HCT116 (cell line): Measurements from ENCODE around the gene LSAMP. TPM values are rescaled to one million over a fixed set of nuclear protein-coding genes. Genes with fewer than 3 reads are reported as not detected.

Experiments used
- ATAC-seq: fragments of 200-7000 bp; cut with Tn5 transposase; 2 replicates; pipeline ENCODE4 v1.9.1; 2020; ENCODE audit warnings: mild to moderate bottlenecking, moderate library complexity
- BruUV-seq: library from RNA; stranded (reverse); fragments of 400-500 nt; replicated peaks from 2 replicates; lab custom pipeline; 2021; lab: Mats Ljungman, UMichigan
- CTCF ChIA-PET: fragments of 300-600 bp; sonication (Branson Sonifier 250); formaldehyde crosslinking; loops from one replicate; lab custom pipeline; 2021; ENCODE audit warnings: antibody characterized with exemption; lab: Charles Lee
- POLR2A ChIA-PET: fragments of 300-600, 350-600 bp; sonication (Branson Sonifier 250); formaldehyde crosslinking; loops from one replicate; lab custom pipeline; 2021; ENCODE audit warnings: antibody characterized with exemption; lab: Charles Lee
- RAD21 ChIA-PET, 2 experiments: fragments of 300-600 bp; sonication (Branson Sonifier 250); formaldehyde crosslinking; loops; one replicate each; lab custom pipeline; 2023; ENCODE audit warnings: low total read pairs in 2 of 2; ENCODE audit not compliant: uncharacterized antibody in 2 of 2, unreplicated experiment in 2 of 2, low non-redundant PET in 1 of 2; lab: Charles Lee
- DNase-seq: peaks from one replicate; pipeline ENCODE4 v3.0.0-alpha.2; 2010; ENCODE audit warnings: low read depth, low spot score
- H2AFZ ChIP-seq: fragments of 200-600 bp; shearing (Covaris generic), sonication (generic); 2 replicates; pipeline ENCODE4 v1.6.1; 2017; ENCODE audit warnings: low read depth, mixed run types, mixed read lengths, antibody characterized with exemption, low read length; ENCODE audit not compliant: poor library complexity, severe bottlenecking
- H3K27ac ChIP-seq: 2 replicates; pipeline ENCODE4 v1.5.1; 2012; ENCODE audit warnings: low read depth, low read length
- H3K27me3 ChIP-seq: fragments of 200-600 bp; sonication (generic); 2 replicates; pipeline ENCODE4 v1.6.1; 2016; ENCODE audit warnings: mixed run types, low read length, mixed read lengths; ENCODE audit not compliant: insufficient read depth
- H3K36me3 ChIP-seq, 2 experiments: fragments of 200-500 bp in 1 of 2; fragments of 200-600 bp in 1 of 2; sonication (Bioruptor generic) in 1 of 2; sonication (generic) in 1 of 2; 2 replicates each; pipeline versions ENCODE4 v1.5.1 to v1.6.1; 2014 to 2016; ENCODE audit warnings: low read length in 2 of 2, inconsistent platforms in 1 of 2, mixed read lengths in 1 of 2, mixed run types in 1 of 2; ENCODE audit not compliant: insufficient read depth in 2 of 2, control insufficient read depth in 1 of 2
- H3K4me1 ChIP-seq, 2 experiments: fragments of 200-600 bp in 1 of 2; sonication (generic) in 1 of 2; 2 replicates each; pipeline versions ENCODE4 v1.5.1 to v1.6.1; 2012 to 2017; ENCODE audit warnings: low read length in 2 of 2, inconsistent platforms in 1 of 2, mild to moderate bottlenecking in 1 of 2, mixed read lengths in 1 of 2, mixed run types in 1 of 2, moderate library complexity in 1 of 2; ENCODE audit not compliant: insufficient read depth in 2 of 2, control insufficient read depth in 1 of 2
- H3K4me2 ChIP-seq: fragments of 200-600 bp; sonication (generic); 2 replicates; pipeline ENCODE4 v1.6.1; 2017; ENCODE audit warnings: mixed run types, low read length, mixed read lengths
- H3K4me3 ChIP-seq, 2 experiments: fragments of 200-600 bp in 1 of 2; sonication (generic) in 1 of 2; replicated peaks in 1 of 2; 2 replicates each; pipeline ENCODE4 v1.5.1; 2011 to 2016; ENCODE audit warnings: low read length in 2 of 2, control low read depth in 1 of 2, low read depth in 1 of 2, mild to moderate bottlenecking in 1 of 2, mixed read lengths in 1 of 2, mixed run types in 1 of 2
- H3K79me2 ChIP-seq: fragments of 200-600 bp; sonication (generic); 2 replicates; pipeline ENCODE4 v1.6.1; 2017; ENCODE audit warnings: mild to moderate bottlenecking, mixed run types, low read length, moderate library complexity, mixed read lengths; ENCODE audit not compliant: insufficient read depth
- H3K9ac ChIP-seq: fragments of 200-600 bp; sonication (generic); 2 replicates; pipeline ENCODE4 v1.6.1; 2016; ENCODE audit warnings: low read length, mixed read lengths
- H3K9me2 ChIP-seq: fragments of 200-600 bp; sonication (generic), shearing (Covaris generic); 2 replicates; pipeline ENCODE4 v1.6.1; 2017; ENCODE audit warnings: mixed run types, mild to moderate bottlenecking, moderate library complexity; ENCODE audit not compliant: insufficient read depth
- H3K9me3 ChIP-seq, 2 experiments: fragments of 200-500 bp in 1 of 2; fragments of 200-600 bp in 1 of 2; sonication (Bioruptor generic) in 1 of 2; sonication (generic) in 1 of 2; 2 replicates each; pipeline ENCODE4 v1.6.1; 2014 to 2017; ENCODE audit warnings: low read length in 2 of 2, mixed read lengths in 2 of 2, inconsistent platforms in 1 of 2, low read depth in 1 of 2, mild to moderate bottlenecking in 1 of 2, mixed run types in 1 of 2, moderate library complexity in 1 of 2; ENCODE audit not compliant: control insufficient read depth in 1 of 2, insufficient read depth in 1 of 2
- H4K20me1 ChIP-seq: fragments of 200-600 bp; sonication (generic), shearing (Covaris generic); 2 replicates; pipeline ENCODE4 v1.6.1; 2017; ENCODE audit warnings: mixed run types, mild to moderate bottlenecking, moderate library complexity; ENCODE audit not compliant: insufficient read depth
- ELF1 ChIP-seq: IDR thresholded peaks from 2 replicates; pipeline ENCODE4 v1.6.1; 2012; ENCODE audit warnings: low read depth, borderline replicate concordance
- JUND ChIP-seq: IDR thresholded peaks from 2 replicates; pipeline ENCODE4 v1.6.1; 2012
- POLR2A ChIP-seq: IDR thresholded peaks from 2 replicates; pipeline ENCODE4 v1.7.0; 2011; ENCODE audit warnings: borderline replicate concordance; ENCODE audit not compliant: insufficient read depth, insufficient read length; ENCODE audit errors: extremely low read depth
- POLR2AphosphoS5 ChIP-seq: IDR thresholded peaks from 2 replicates; pipeline ENCODE4 v1.6.1; 2011; ENCODE audit warnings: mild to moderate bottlenecking, low read depth, low read length, moderate library complexity
- SIN3A ChIP-seq: IDR thresholded peaks from 2 replicates; pipeline ENCODE4 v1.6.1; 2012; ENCODE audit warnings: low read depth
- SRF ChIP-seq: IDR thresholded peaks from 2 replicates; pipeline ENCODE4 v1.6.1; 2012; ENCODE audit warnings: low read depth
- YY1 ChIP-seq: IDR thresholded peaks from 2 replicates; pipeline ENCODE4 v1.6.1; 2011; ENCODE audit warnings: low read length, low read depth, moderate library complexity, mild to moderate bottlenecking; ENCODE audit not compliant: insufficient replicate concordance; ENCODE audit errors: extremely low read depth
- ZFX ChIP-seq: fragments of 450-650 bp; IDR thresholded peaks from 2 replicates; pipeline ENCODE4 v1.6.1; 2017
- ZNF274 ChIP-seq: fragments of 200-500 bp; sonication (Bioruptor generic); IDR thresholded peaks from 2 replicates; pipeline ENCODE4 v1.6.1; 2014; ENCODE audit warnings: mild to moderate bottlenecking, low read depth, low read length, inconsistent platforms
- intact Hi-C: fragments of 100-400 bp; cut with micrococcal nuclease; formaldehyde crosslinking; loops from 2 replicates; pipeline ENCODE4 v1.10.0; 2022
- total RNA-seq: library from RNA; stranded (reverse); gene quantifications from one replicate; pipeline ENCODE4 v1.2.1, GENCODE V29; 2021; ENCODE audit not compliant: unreplicated experiment
- TF ChIP-seq, protein P1 (sequence below): IDR thresholded peaks from 2 replicates; pipeline ENCODE4 v1.6.1; 2012

The LSAMP gene
- total RNA-seq, 1 experiment from 2014 or later = 0.25 TPM

DNA sequence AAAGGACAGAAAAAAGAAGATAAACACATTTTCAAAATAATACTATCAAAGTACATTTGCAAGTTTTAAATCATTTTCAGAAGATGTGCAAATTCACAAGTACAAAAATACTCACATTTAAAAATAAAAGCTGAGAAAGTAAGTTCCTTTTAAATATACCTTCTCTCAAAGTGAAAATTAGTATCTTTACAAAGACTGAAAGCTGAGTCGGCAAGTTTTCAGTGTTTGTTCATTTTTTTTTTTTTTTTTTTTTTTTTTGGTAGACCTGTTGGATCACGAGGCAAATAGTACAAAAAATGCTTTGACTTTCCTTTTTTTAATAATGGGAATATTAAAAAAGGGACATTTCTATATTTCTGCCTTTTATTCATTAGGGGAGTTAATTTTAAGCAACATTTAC, 317.8 kb downstream of the LSAMP start:
- H3K9ac ChIP-seq = no peak overlapping the region
- H3K36me3 ChIP-seq = no peaks in the 10 kb centered on the region
- H3K9me3 ChIP-seq = no peaks in the 10 kb centered on the region
- ChIA-PET POLR2A (no interaction called here), RAD21 (no interaction called here), CTCF (no interaction called here)
- intact Hi-C loops = no loop called here
- H3K27ac ChIP-seq = no peak overlapping the region
- H3K4me2 ChIP-seq = no peak overlapping the region
- TF ChIP-seq SRF = no peak
- TF ChIP-seq YY1 = no peak
- TF ChIP-seq ZFX = no peak
- no peak for TF ChIP-seq POLR2A
- TF ChIP-seq ELF1 = no peak
- H3K9me2 ChIP-seq = no peaks in the 10 kb centered on the region
- no peak overlapping the region for H2AFZ ChIP-seq
- no peaks in the 10 kb centered on the region for H4K20me1 ChIP-seq
- no peaks in the 10 kb centered on the region for H3K4me1 ChIP-seq
- ATAC-seq = no peak
- no TSS peak for BruUV-seq
- H3K27me3 ChIP-seq = 0 out of 2 replicates have a peak, but pooled peaks cover 6% of the 10 kb centered on the region
- no peaks in the 10 kb centered on the region for H3K79me2 ChIP-seq
- no peak overlapping the region for H3K4me3 ChIP-seq
- DNase-seq = no peak

DNA sequence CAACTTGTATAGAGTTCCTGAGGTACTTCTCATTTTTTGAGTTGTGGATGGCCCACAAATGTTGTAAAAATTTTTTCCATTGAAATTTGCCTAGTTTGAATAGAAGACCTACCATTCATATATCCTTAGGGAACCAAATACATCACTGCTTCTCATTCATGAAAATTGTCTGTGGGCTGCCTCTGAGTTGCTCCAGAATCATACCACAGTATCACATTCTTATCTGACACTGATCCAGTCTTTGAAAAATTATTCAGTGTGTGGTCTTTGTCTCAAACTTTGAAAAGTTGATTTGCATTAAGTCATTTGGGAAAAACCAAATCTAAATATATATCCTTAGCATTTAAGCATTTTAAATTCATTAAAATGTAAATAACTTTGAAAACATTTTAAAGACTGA, 321.1 kb downstream of the LSAMP start:
- H3K36me3 ChIP-seq = no peaks in the 10 kb centered on the region
- ChIA-PET POLR2A (no interaction called here), RAD21 (no interaction called here), CTCF (no interaction called here)
- H3K9me2 ChIP-seq = no peaks in the 10 kb centered on the region
- BruUV-seq = no TSS peak
- H3K9ac ChIP-seq = no peak overlapping the region
- TF ChIP-seq SIN3A (no peak), ZNF274 (no peak), ZFX (no peak), JUND (no peak), POLR2AphosphoS5 (no peak)
- TF ChIP-seq, protein P1, sequence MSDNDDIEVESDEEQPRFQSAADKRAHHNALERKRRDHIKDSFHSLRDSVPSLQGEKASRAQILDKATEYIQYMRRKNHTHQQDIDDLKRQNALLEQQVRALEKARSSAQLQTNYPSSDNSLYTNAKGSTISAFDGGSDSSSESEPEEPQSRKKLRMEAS = no peak
- no peak for DNase-seq
- H2AFZ ChIP-seq = no peak overlapping the region
- H3K79me2 ChIP-seq = no peaks in the 10 kb centered on the region
- 0 out of 2 replicates have a peak, but pooled peaks cover 6% of the 10 kb centered on the region for H3K27me3 ChIP-seq
- no peak overlapping the region for H3K4me2 ChIP-seq
- H3K27ac ChIP-seq = no peak overlapping the region
- H3K9me3 ChIP-seq = no peaks in the 10 kb centered on the region
- H3K4me3 ChIP-seq = no peak overlapping the region
- intact Hi-C loops = no loop called here
- H4K20me1 ChIP-seq = no peaks in the 10 kb centered on the region
- H3K4me1 ChIP-seq = no peaks in the 10 kb centered on the region
- no peak for ATAC-seq
